GM12865 (cell line): Measurements from ENCODE around the gene FAM20C.

Source experiments
- DNase-seq: peaks from one replicate; pipeline ENCODE4 v3.0.0; 2010; ENCODE audit warnings: low read depth
- H3K4me3 ChIP-seq: 2 replicates; pipeline ENCODE4 v1.5.1; 2011; ENCODE audit warnings: mild to moderate bottlenecking, low read depth, low read length, control low read depth
- CTCF ChIP-seq: IDR thresholded peaks from 2 replicates; pipeline ENCODE4 v1.5.1; 2011; ENCODE audit warnings: low read length, control low read depth, low read depth, inconsistent platforms; ENCODE audit not compliant: insufficient read depth; ENCODE audit errors: missing control alignments

FAM20C gene

GRCh38 chr7:208816-209215 lies 16.4 kb downstream of the FAM20C start:
- DNase-seq = no peak
- no peak for TF ChIP-seq CTCF

GRCh38 chr7:209416-209815 lies 17.0 kb downstream of the FAM20C start:
- TF ChIP-seq CTCF = no peak
- DNase-seq = no peak

More at GRCh38 chr7:208816-209215, 16.4 kb downstream of the FAM20C start:
- H3K4me3 ChIP-seq = no peak overlapping the region

GRCh38 chr7:209906-210305 lies 17.5 kb downstream of the FAM20C start:
- no peak for DNase-seq
- TF ChIP-seq CTCF = no peak
- H3K4me3 ChIP-seq = no peak overlapping the region

More at GRCh38 chr7:209416-209815, 17.0 kb downstream of the FAM20C start:
- no peak overlapping the region for H3K4me3 ChIP-seq

- no peak overlapping the region for H3K4me3 ChIP-seq
- DNase-seq = no peak
- no peak for TF ChIP-seq CTCF
Observed at GRCh38 chr7:210401-210925, 18.1 kb downstream of the FAM20C start.

- H3K4me3 ChIP-seq = no peak overlapping the region
- TF ChIP-seq CTCF = no peak
- DNase-seq = no peak
Observed at GRCh38 chr7:211033-211714, 18.8 kb downstream of the FAM20C start.

- TF ChIP-seq CTCF = no peak
- DNase-seq = no peak
- H3K4me3 ChIP-seq = no peak overlapping the region
Observed at GRCh38 chr7:211715-212058, 19.3 kb downstream of the FAM20C start.

GRCh38 chr7:212754-213153 lies 20.4 kb downstream of the FAM20C start:
- TF ChIP-seq CTCF = no peak
- no peak for DNase-seq
- no peak overlapping the region for H3K4me3 ChIP-seq
